H9 (cell line): ENCODE measurements around the gene MBLAC2. TPM values are rescaled to one million over a fixed set of nuclear protein-coding genes. Genes with fewer than 3 reads are reported as not detected.

Experiments
- DNase-seq: peaks from one replicate; pipeline ENCODE4 v3.0.0-alpha.2; 2017
- H2AFZ ChIP-seq: one replicate; pipeline ENCODE4 v1.6.1; 2013; ENCODE audit warnings: mild to moderate bottlenecking, low read length, control low read depth, moderate library complexity
- H2AK5ac ChIP-seq: 2 replicates; pipeline ENCODE4 v1.6.1; 2013; ENCODE audit warnings: low read length, control low read depth, mixed read lengths; ENCODE audit not compliant: insufficient read length
- H2BK120ac ChIP-seq: one replicate; pipeline ENCODE4 v1.6.1; 2013; ENCODE audit warnings: low read depth, mild to moderate bottlenecking, low read length, control low read depth, inconsistent platforms; ENCODE audit not compliant: poor library complexity, severe bottlenecking
- H2BK12ac ChIP-seq: 2 replicates; pipeline ENCODE4 v1.6.1; 2013; ENCODE audit warnings: low read length, control low read depth, mixed read lengths, low read depth; ENCODE audit not compliant: insufficient read length
- H2BK15ac ChIP-seq: 2 replicates; pipeline ENCODE4 v1.6.1; 2013; ENCODE audit warnings: low read depth, low read length, control low read depth
- H2BK20ac ChIP-seq: one replicate; pipeline ENCODE4 v1.6.1; 2013; ENCODE audit warnings: low read depth, mild to moderate bottlenecking, low read length, control low read depth, inconsistent platforms; ENCODE audit not compliant: poor library complexity, severe bottlenecking
- H2BK5ac ChIP-seq: 2 replicates; pipeline ENCODE4 v1.6.1; 2013; ENCODE audit warnings: low read length, control low read depth, mixed read lengths; ENCODE audit not compliant: insufficient read length
- H3K14ac ChIP-seq: 2 replicates; pipeline ENCODE4 v1.6.1; 2013; ENCODE audit warnings: low read length, control low read depth; ENCODE audit not compliant: insufficient read depth
- H3K18ac ChIP-seq: 2 replicates; pipeline ENCODE4 v1.6.1; 2013; ENCODE audit warnings: low read depth, mild to moderate bottlenecking, mixed read lengths, low read length, control low read depth; ENCODE audit not compliant: insufficient read length
- H3K23ac ChIP-seq: 2 replicates; pipeline ENCODE4 v1.6.1; 2013; ENCODE audit warnings: low read length, control low read depth, mixed read lengths, low read depth; ENCODE audit not compliant: insufficient read length
- H3K23me2 ChIP-seq: 2 replicates; pipeline ENCODE4 v1.6.1; 2013; ENCODE audit warnings: low read depth, mild to moderate bottlenecking, mixed read lengths, low read length, control low read depth; ENCODE audit not compliant: insufficient read length, poor library complexity, severe bottlenecking
- H3K27ac ChIP-seq: 2 replicates; pipeline ENCODE4 v1.5.1; 2013; ENCODE audit warnings: low read length, control low read depth, mixed read lengths, low read depth; ENCODE audit not compliant: insufficient read length
- H3K27me3 ChIP-seq: 2 replicates; pipeline ENCODE4 v1.6.1; 2013; ENCODE audit warnings: low read length, control low read depth, inconsistent platforms; ENCODE audit not compliant: insufficient read depth
- H3K4ac ChIP-seq: 2 replicates; pipeline ENCODE4 v1.6.1; 2013; ENCODE audit warnings: low read depth, mild to moderate bottlenecking, control low read depth, inconsistent platforms, low read length, moderate library complexity
- H3K4me1 ChIP-seq: 2 replicates; pipeline ENCODE4 v1.6.1; 2013; ENCODE audit warnings: low read length, control low read depth, inconsistent platforms; ENCODE audit not compliant: insufficient read depth
- H3K4me2 ChIP-seq: 2 replicates; pipeline ENCODE4 v1.6.1; 2013; ENCODE audit warnings: low read length, control low read depth, mixed read lengths; ENCODE audit not compliant: insufficient read length, insufficient read depth
- H3K56ac ChIP-seq: 2 replicates; pipeline ENCODE4 v1.6.1; 2013; ENCODE audit warnings: low read depth, mild to moderate bottlenecking, mixed read lengths, low read length, control low read depth; ENCODE audit not compliant: insufficient read length
- H3K79me1 ChIP-seq: 2 replicates; pipeline ENCODE4 v1.6.1; 2013; ENCODE audit warnings: low read depth, mild to moderate bottlenecking, moderate library complexity, low read length, control low read depth, inconsistent platforms; ENCODE audit not compliant: insufficient read depth, poor library complexity, severe bottlenecking
- H3K79me2 ChIP-seq: 2 replicates; pipeline ENCODE4 v1.6.1; 2013; ENCODE audit warnings: low read length, control low read depth, inconsistent platforms; ENCODE audit not compliant: insufficient read depth
- H3K9ac ChIP-seq: 2 replicates; pipeline ENCODE4 v1.6.1; 2013; ENCODE audit warnings: low read length, control low read depth, mixed read lengths; ENCODE audit not compliant: insufficient read length; ENCODE audit errors: extremely low read depth
- H3K9me3 ChIP-seq: one replicate; pipeline ENCODE4 v1.6.1; 2013; ENCODE audit warnings: low read depth, low read length, inconsistent platforms; ENCODE audit not compliant: control insufficient read depth
- H3T11ph ChIP-seq: one replicate; pipeline ENCODE4 v1.6.1; 2013; ENCODE audit warnings: mild to moderate bottlenecking, low read length, control low read depth, inconsistent platforms
- H4K20me1 ChIP-seq: one replicate; pipeline ENCODE4 v1.6.1; 2013; ENCODE audit not compliant: control insufficient read depth, insufficient read length, insufficient read depth
- H4K5ac ChIP-seq: 2 replicates; pipeline ENCODE4 v1.6.1; 2013; ENCODE audit warnings: low read depth, mild to moderate bottlenecking, mixed read lengths, low read length, control low read depth; ENCODE audit not compliant: insufficient read length
- H4K8ac ChIP-seq: replicated peaks from 2 replicates; pipeline ENCODE4 v1.6.1; 2013; ENCODE audit warnings: low read length, control low read depth, mixed read lengths, low read depth; ENCODE audit not compliant: insufficient read length
- H4K91ac ChIP-seq: 2 replicates; pipeline ENCODE4 v1.6.1; 2013; ENCODE audit warnings: low read depth, mild to moderate bottlenecking, moderate library complexity, mixed read lengths, low read length, control low read depth; ENCODE audit not compliant: insufficient read length
- H3K27ac Mint-ChIP-seq, 3 experiments: 2 replicates in 2 of 3; 3 replicates in 1 of 3; pipeline ENCODE4 v1.8.0; 2020 to 2021; ENCODE audit warnings: mixed read lengths in 3 of 3, mild to moderate bottlenecking in 1 of 3, moderate library complexity in 1 of 3
- H3K27me3 Mint-ChIP-seq: 2 replicates; pipeline ENCODE4 v1.8.0; 2021; ENCODE audit warnings: low read depth, mild to moderate bottlenecking, moderate library complexity, mixed read lengths
- H3K36me3 Mint-ChIP-seq, 3 experiments: 2 replicates in 2 of 3; 3 replicates in 1 of 3; pipeline ENCODE4 v1.8.0; 2020 to 2021; ENCODE audit warnings: low read depth in 3 of 3, mixed read lengths in 3 of 3; ENCODE audit not compliant: insufficient read depth in 1 of 3
- H3K4me1 Mint-ChIP-seq, 2 experiments: 2 replicates each; pipeline ENCODE4 v1.8.0; 2020; ENCODE audit warnings: mixed read lengths in 2 of 2
- H3K4me3 Mint-ChIP-seq, 2 experiments: 2 replicates in 1 of 2; 3 replicates in 1 of 2; pipeline ENCODE4 v1.8.0; 2020 to 2021; ENCODE audit warnings: mild to moderate bottlenecking in 2 of 2, mixed read lengths in 2 of 2, moderate library complexity in 1 of 2
- H3K9me3 Mint-ChIP-seq, 2 experiments: 2 replicates in 1 of 2; 3 replicates in 1 of 2; pipeline ENCODE4 v1.8.0; 2020; ENCODE audit warnings: mild to moderate bottlenecking in 2 of 2, mixed read lengths in 2 of 2, moderate library complexity in 1 of 2
- CTCF ChIP-seq: fragments of 200-600 bp; sonication (generic); conservative IDR thresholded peaks from 3 replicates; pipeline ENCODE4 v1.8.0; 2021; ENCODE audit warnings: antibody characterized with exemption, mild to moderate bottlenecking
- total RNA-seq: library from RNA; stranded (reverse); gene quantifications from 2 replicates; pipeline ENCODE4 v1.2.1, GENCODE V29; 2021

MBLAC2 gene
- total RNA-seq, 1 experiment from 2014 or later = 4.9 TPM

GRCh38 chr5:90437663-90438062, 36.9 kb downstream of the MBLAC2 start:
- H3K4me1 ChIP-seq = no peaks in the 10 kb centered on the region
- no peak overlapping the region for H2BK20ac ChIP-seq
- no peak overlapping the region for H2BK15ac ChIP-seq
- no peak overlapping the region for H3K9ac ChIP-seq
- no peak overlapping the region for H3K14ac ChIP-seq
- H3K9me3 Mint-ChIP-seq = no peaks in the 10 kb centered on the region
- H3K79me1 ChIP-seq = no peaks in the 10 kb centered on the region
- no peak for DNase-seq
- no peak overlapping the region for H3K4me2 ChIP-seq
- H2BK5ac ChIP-seq = no peak overlapping the region
- H2BK120ac ChIP-seq = no peak overlapping the region
- no peak overlapping the region for H4K5ac ChIP-seq
- H2AK5ac ChIP-seq = no peak overlapping the region
- H3K4me1 Mint-ChIP-seq = peaks cover 8 to 10% of the 10 kb centered on the region in 2 experiments
- H3K27me3 Mint-ChIP-seq = no peaks in the 10 kb centered on the region
- H3K27me3 ChIP-seq = no peaks in the 10 kb centered on the region
- no peak overlapping the region for H2AFZ ChIP-seq
- H3K9me3 ChIP-seq = no peaks in the 10 kb centered on the region
- H3K79me2 ChIP-seq = no peaks in the 10 kb centered on the region
- H3K27ac ChIP-seq = no peak overlapping the region
- no peak overlapping the region for H3K23ac ChIP-seq
- H3K4me3 Mint-ChIP-seq = no peak overlapping the region
- H4K8ac ChIP-seq = no peak overlapping the region
- H3K56ac ChIP-seq = no peak overlapping the region
- no peak overlapping the region for H3K4ac ChIP-seq
- no peak overlapping the region for H3K18ac ChIP-seq
- H3K27ac Mint-ChIP-seq = no peak overlapping the region
- H2BK12ac ChIP-seq = no peak overlapping the region
- H3K23me2 ChIP-seq = no peaks in the 10 kb centered on the region
- no peak overlapping the region for H4K91ac ChIP-seq
- no peak overlapping the region for H3T11ph ChIP-seq
- no peak for TF ChIP-seq CTCF
- H4K20me1 ChIP-seq = no peaks in the 10 kb centered on the region
- no peaks in the 10 kb centered on the region for H3K36me3 Mint-ChIP-seq
